Activated T-cell treated with anti-CD3 and anti-CD28 coated beads, Interleukin-2, amount 50 U/mL, for 72 hours (primary cell): Measurements from ENCODE around the gene APOD. TPM values are rescaled to one million over a fixed set of nuclear protein-coding genes. Genes with fewer than 3 reads are reported as not detected.

Experiments used
- ATAC-seq, 2 donors: fragments of 150-1000 bp; cut with Tn5 transposase; replicated peaks in 1 of 2; 2 replicates each; pipeline ENCODE4 v1.10.0; 2021; ENCODE audit warnings: moderate library complexity in 2 of 2, mild to moderate bottlenecking in 1 of 2
- DNase-seq, 2 donors: peaks; one replicate each; pipeline ENCODE4 v3.0.0; 2021 to 2022; ENCODE audit warnings: mixed read lengths in 1 of 2
- H3K27ac Mint-ChIP-seq: one replicate; pipeline ENCODE4 v1.8.0; 2022; ENCODE audit warnings: mild to moderate bottlenecking, moderate library complexity, mixed read lengths
- H3K27me3 Mint-ChIP-seq: one replicate; pipeline ENCODE4 v1.8.0; 2022; ENCODE audit warnings: low read depth, mixed read lengths
- H3K36me3 Mint-ChIP-seq, 2 donors: one replicate each; pipeline ENCODE4 v1.8.0; 2022; ENCODE audit warnings: mixed read lengths in 2 of 2, mild to moderate bottlenecking in 1 of 2; ENCODE audit not compliant: insufficient read depth in 2 of 2
- H3K4me1 Mint-ChIP-seq: one replicate; pipeline ENCODE4 v1.8.0; 2022; ENCODE audit warnings: low read depth, mixed read lengths
- H3K4me3 Mint-ChIP-seq, 2 donors: one replicate each; pipeline ENCODE4 v1.8.0; 2022; ENCODE audit warnings: mild to moderate bottlenecking in 2 of 2, mixed read lengths in 2 of 2, moderate library complexity in 2 of 2
- H3K9me3 Mint-ChIP-seq, 2 donors: one replicate each; pipeline ENCODE4 v1.8.0; 2022; ENCODE audit warnings: mixed read lengths in 2 of 2
- total RNA-seq, 2 donors: library from RNA; stranded (reverse); gene quantifications; one replicate each; pipeline ENCODE4 v1.2.3, GENCODE V29; 2022

The APOD gene
- total RNA-seq, 2 donors from 2014 or later: 2.4 to 4.3 TPM

- peak overlapping the region; percentile 70 to 81 for H3K4me3 Mint-ChIP-seq
- H3K27ac Mint-ChIP-seq: peak overlapping the region; percentile 95
- H3K9me3 Mint-ChIP-seq: no peaks in the 10 kb centered on the region
- ATAC-seq: peak; percentile 50 to 62
- H3K4me1 Mint-ChIP-seq: peaks cover 87% of the 10 kb centered on the region
- H3K27me3 Mint-ChIP-seq: no peaks in the 10 kb centered on the region
- H3K36me3 Mint-ChIP-seq: no peaks in the 10 kb centered on the region
- DNase-seq: peak; percentile 41 to 53
Measured at GRCh38 chr3:195550723-195551122, 33.0 kb downstream of the APOD start.

- no peaks in the 10 kb centered on the region for H3K27me3 Mint-ChIP-seq
- peaks cover 87% of the 10 kb centered on the region for H3K4me1 Mint-ChIP-seq
- H3K36me3 Mint-ChIP-seq: no peaks in the 10 kb centered on the region
- ATAC-seq (peak; percentile 74 to 76), DNase-seq (peak; percentile 79)
- H3K9me3 Mint-ChIP-seq: no peaks in the 10 kb centered on the region
- H3K27ac Mint-ChIP-seq: peak overlapping the region; percentile 95
- H3K4me3 Mint-ChIP-seq: peak overlapping the region; percentile 70 to 81
Measured at GRCh38 chr3:195549931-195550519, 33.7 kb downstream of the APOD start.

- DNase-seq (no peak), ATAC-seq (no peak)
- peak overlapping the region; percentile 68 for H3K27ac Mint-ChIP-seq
- H3K4me3 Mint-ChIP-seq: peak overlapping the region; percentile 68 to 73
- peaks cover 95% of the 10 kb centered on the region for H3K4me1 Mint-ChIP-seq
- H3K9me3 Mint-ChIP-seq: no peaks in the 10 kb centered on the region
- H3K36me3 Mint-ChIP-seq: no peaks in the 10 kb centered on the region
- H3K27me3 Mint-ChIP-seq: no peaks in the 10 kb centered on the region
Measured at GRCh38 chr3:195548987-195549386, 34.8 kb downstream of the APOD start.

- peak overlapping the region; percentile 48 for H3K27ac Mint-ChIP-seq
- H3K4me1 Mint-ChIP-seq: peaks cover 97% of the 10 kb centered on the region
- no peaks in the 10 kb centered on the region for H3K36me3 Mint-ChIP-seq
- H3K4me3 Mint-ChIP-seq: peak overlapping the region; percentile 68 to 73
- peak in 1 of 2 donors; percentile 31 for ATAC-seq
- no peaks in the 10 kb centered on the region for H3K9me3 Mint-ChIP-seq
- DNase-seq: no peak
- H3K27me3 Mint-ChIP-seq: no peaks in the 10 kb centered on the region
Measured at GRCh38 chr3:195548501-195548900, 35.2 kb downstream of the APOD start.

- H3K27ac Mint-ChIP-seq: peak overlapping the region; percentile 24
- peak overlapping the region; percentile 68 to 73 for H3K4me3 Mint-ChIP-seq
- H3K9me3 Mint-ChIP-seq: no peaks in the 10 kb centered on the region
- ATAC-seq (no peak), DNase-seq (no peak)
- no peaks in the 10 kb centered on the region for H3K36me3 Mint-ChIP-seq
- peaks cover 93% of the 10 kb centered on the region for H3K4me1 Mint-ChIP-seq
- no peaks in the 10 kb centered on the region for H3K27me3 Mint-ChIP-seq
Measured at GRCh38 chr3:195548006-195548405, 35.7 kb downstream of the APOD start.

DNA sequence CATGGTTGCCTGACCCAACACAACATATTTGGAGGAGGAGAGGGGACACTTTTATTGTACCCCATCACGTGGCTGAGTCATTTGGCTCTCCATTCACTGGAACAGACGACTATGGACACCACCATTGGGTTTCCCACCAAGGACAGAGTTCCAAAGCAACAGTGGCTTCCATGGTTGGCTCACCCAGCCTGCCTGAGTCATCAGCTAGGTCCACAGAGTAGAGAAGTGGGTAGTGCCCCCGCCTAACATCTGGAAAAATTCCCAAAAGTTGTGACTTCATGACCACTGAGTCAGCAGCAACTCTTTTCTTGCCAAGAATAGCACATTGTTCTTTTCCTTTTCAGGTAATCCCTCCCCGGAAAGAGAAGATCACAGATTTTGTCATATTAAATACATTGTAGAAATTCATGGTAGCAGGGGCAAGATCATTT lies 37.6 kb downstream of the APOD start:
- Mint-ChIP-seq H3K9me3 (no peaks in the 10 kb centered on the region), H3K36me3 (peaks cover 5 to 6% of the 10 kb centered on the region in 2 donors), H3K27me3 (no peaks in the 10 kb centered on the region), H3K4me3 (peak overlapping the region; percentile 69 to 92), H3K4me1 (peaks cover 74% of the 10 kb centered on the region), H3K27ac (peak overlapping the region; percentile 96)
- peak in 1 of 2 donors; percentile 35 for DNase-seq
- peak in 1 of 2 donors; percentile 6 for ATAC-seq

GRCh38 chr3:195544634-195545033 lies 39.1 kb downstream of the APOD start:
- DNase-seq (no peak), ATAC-seq (no peak)
- no peaks in the 10 kb centered on the region for H3K9me3 Mint-ChIP-seq
- peaks cover 5 to 8% of the 10 kb centered on the region in 2 donors for H3K36me3 Mint-ChIP-seq
- no peaks in the 10 kb centered on the region for H3K27me3 Mint-ChIP-seq
- H3K4me3 Mint-ChIP-seq: peak overlapping the region; percentile 85 to 89
- H3K4me1 Mint-ChIP-seq: peaks cover 72% of the 10 kb centered on the region
- H3K27ac Mint-ChIP-seq: no peak overlapping the region

- ATAC-seq (no peak), DNase-seq (no peak)
- Mint-ChIP-seq H3K4me3 (peak overlapping the region; percentile 85 to 89), H3K4me1 (peaks cover 76% of the 10 kb centered on the region), H3K9me3 (no peaks in the 10 kb centered on the region), H3K27me3 (no peaks in the 10 kb centered on the region), H3K36me3 (peaks cover 8 to 9% of the 10 kb centered on the region in 2 donors), H3K27ac (no peak overlapping the region)
Measured at GRCh38 chr3:195544230-195544536, 39.6 kb downstream of the APOD start.

- Mint-ChIP-seq H3K27me3 (no peaks in the 10 kb centered on the region), H3K36me3 (peaks cover 8 to 11% of the 10 kb centered on the region in 2 donors), H3K4me1 (peaks cover 76% of the 10 kb centered on the region), H3K27ac (peak overlapping the region; percentile 48), H3K4me3 (peak overlapping the region; percentile 85 to 89), H3K9me3 (no peaks in the 10 kb centered on the region)
- peak; percentile 8 to 11 for ATAC-seq
- DNase-seq: peak in 1 of 2 donors; percentile 30
Measured at GRCh38 chr3:195543500-195544229, 40.1 kb downstream of the APOD start.

DNA sequence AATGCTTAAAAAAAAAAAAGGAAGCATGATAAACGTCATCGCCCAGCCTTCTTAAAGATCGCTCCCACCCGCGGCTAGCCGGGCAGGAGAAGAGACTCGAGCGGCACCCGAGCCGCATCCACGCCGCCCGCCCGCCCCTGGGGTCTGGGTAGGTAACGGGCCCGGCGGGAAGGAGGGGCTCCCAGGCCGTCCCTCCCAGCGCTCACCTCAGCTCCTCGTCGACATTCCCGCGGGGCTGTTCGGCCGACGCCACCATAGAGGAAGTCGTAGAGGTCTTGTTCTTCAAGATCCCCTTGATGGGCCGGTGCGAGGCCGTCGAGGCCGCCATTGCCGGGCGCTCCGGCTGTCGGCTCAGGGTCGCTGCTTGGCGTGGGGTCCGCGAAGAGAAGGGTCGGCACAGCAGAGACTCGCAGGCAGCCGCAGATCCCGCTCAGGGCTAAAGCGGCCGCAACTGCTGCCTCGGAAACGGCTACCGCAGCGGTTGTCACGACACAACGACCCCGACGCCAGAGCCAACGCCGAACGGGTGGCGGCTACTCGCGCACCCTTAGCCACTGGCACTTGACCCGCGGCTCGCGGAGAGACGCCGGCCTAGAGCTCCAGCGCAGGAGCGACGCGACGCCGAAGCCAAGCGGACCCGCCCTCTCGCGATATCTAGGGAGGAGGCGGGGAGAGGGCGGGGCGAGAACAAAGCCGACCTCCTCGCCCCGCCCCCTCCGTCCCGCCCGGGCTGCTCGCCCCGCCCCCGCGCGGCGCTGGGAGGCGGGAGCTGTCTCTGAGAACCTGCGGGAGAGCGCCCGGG lies 40.8 kb downstream of the APOD start, which contains the start of gene PPP1R2:
PPP1R2 (minus strand) TSS at position 628 of the 802 bp plus-strand sequence; CDS start at position 328, 300 bp downstream.
- ATAC-seq: peak; percentile 83 to 89
- Mint-ChIP-seq H3K36me3 (peaks cover 8 to 11% of the 10 kb centered on the region in 2 donors), H3K4me1 (peaks cover 76% of the 10 kb centered on the region), H3K9me3 (no peaks in the 10 kb centered on the region), H3K4me3 (peak within 1 kb of the TSS; percentile 85 to 89), H3K27me3 (no peaks in the 10 kb centered on the region), H3K27ac (peak within 1 kb of the TSS; percentile 95)
- peak; percentile 93 to 97 for DNase-seq

DNA sequence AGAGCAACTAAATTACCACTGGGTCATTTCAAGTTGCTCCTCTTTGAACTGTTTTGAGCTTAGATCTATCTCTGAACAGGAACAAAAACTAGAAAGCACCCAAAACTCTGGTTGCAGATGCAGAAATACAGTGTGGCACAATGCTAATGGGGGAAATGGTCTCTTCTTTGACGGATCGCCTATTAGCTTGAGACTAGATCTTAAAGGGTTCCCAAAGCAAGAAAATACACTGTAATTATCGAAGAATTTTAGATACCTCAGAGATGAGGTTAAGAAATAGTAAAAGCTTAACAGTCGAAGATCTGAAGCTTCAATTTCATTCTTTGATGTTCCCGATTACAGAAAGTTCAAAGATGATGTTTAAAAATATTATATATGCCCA lies 41.4 kb downstream of the APOD start:
- Mint-ChIP-seq H3K36me3 (peaks cover 8 to 11% of the 10 kb centered on the region in 2 donors), H3K27ac (peak overlapping the region; percentile 95), H3K4me3 (peak overlapping the region; percentile 85 to 89), H3K9me3 (no peaks in the 10 kb centered on the region), H3K4me1 (peaks cover 76% of the 10 kb centered on the region), H3K27me3 (no peaks in the 10 kb centered on the region)
- ATAC-seq (no peak), DNase-seq (no peak)

DNA sequence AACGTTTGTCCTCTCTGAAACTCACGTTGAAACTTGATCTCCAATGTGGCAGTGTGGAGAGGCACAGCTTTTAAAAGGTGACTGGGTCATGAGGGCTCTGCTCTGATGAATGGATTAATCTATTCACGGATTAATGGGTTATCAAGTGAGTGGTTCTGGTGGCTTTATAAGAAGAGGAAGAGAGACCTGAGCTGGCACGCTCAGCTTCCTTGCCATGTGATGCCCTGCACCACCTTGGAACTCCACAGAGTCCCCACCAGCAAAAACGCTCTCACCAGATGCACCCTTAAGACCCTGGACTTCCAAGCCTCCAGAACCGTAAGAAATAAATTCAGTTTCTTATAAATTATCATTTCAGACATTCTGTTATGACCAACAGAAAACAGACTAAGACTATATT lies 43.2 kb downstream of the APOD start:
- peaks cover 8 to 13% of the 10 kb centered on the region in 2 donors for H3K36me3 Mint-ChIP-seq
- H3K9me3 Mint-ChIP-seq: no peaks in the 10 kb centered on the region
- H3K27ac Mint-ChIP-seq: peak overlapping the region; percentile 95
- no peaks in the 10 kb centered on the region for H3K27me3 Mint-ChIP-seq
- peaks cover 71% of the 10 kb centered on the region for H3K4me1 Mint-ChIP-seq
- no peak for ATAC-seq
- peak overlapping the region; percentile 85 to 89 for H3K4me3 Mint-ChIP-seq
- no peak for DNase-seq

DNA sequence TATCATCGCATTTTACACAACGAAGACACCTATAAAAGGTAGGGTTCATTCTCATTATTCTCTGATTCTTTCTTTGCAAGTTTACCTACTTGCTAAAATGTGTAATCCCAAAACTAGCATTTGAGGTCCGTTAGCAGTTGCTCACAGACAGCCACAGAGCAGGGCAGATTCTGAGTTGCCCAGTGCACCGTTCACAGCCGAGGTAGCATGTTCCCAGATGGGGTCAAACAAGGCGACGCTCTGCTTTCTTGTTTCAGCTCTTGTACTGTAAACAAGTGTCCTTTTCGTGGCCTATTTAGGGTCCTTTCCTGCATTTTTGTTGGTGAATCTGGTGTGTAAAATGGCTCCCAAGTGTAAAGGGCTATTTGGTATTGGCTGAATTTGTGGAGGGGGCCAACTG lies 43.7 kb downstream of the APOD start:
- DNase-seq: peak; percentile 57 to 62
- H3K36me3 Mint-ChIP-seq: peaks cover 8 to 18% of the 10 kb centered on the region in 2 donors
- H3K4me3 Mint-ChIP-seq: peak overlapping the region; percentile 85 to 89
- H3K27ac Mint-ChIP-seq: peak overlapping the region; percentile 95
- peak; percentile 29 to 38 for ATAC-seq
- H3K9me3 Mint-ChIP-seq: no peaks in the 10 kb centered on the region
- peaks cover 71% of the 10 kb centered on the region for H3K4me1 Mint-ChIP-seq
- H3K27me3 Mint-ChIP-seq: no peaks in the 10 kb centered on the region
